AG09319 (cell line): ENCODE measurements around the gene RNF144B.

Experiments used
- DNase-seq: peaks from one replicate; pipeline ENCODE4 v3.0.0-alpha.2; 2010; ENCODE audit warnings: low read depth; ENCODE audit errors: extremely low read depth
- CTCF ChIP-seq: IDR thresholded peaks from 2 replicates; pipeline ENCODE4 v1.5.1; 2011; ENCODE audit warnings: low read depth, mild to moderate bottlenecking, inconsistent platforms, low read length, moderate library complexity

Gene RNF144B

GRCh38 chr6:18429655-18430297, 42.6 kb downstream of the RNF144B start:
- TF ChIP-seq CTCF = no peak
- DNase-seq = no peak

GRCh38 chr6:18431581-18431980, 44.4 kb downstream of the RNF144B start:
- DNase-seq = no peak
- no peak for TF ChIP-seq CTCF

DNA sequence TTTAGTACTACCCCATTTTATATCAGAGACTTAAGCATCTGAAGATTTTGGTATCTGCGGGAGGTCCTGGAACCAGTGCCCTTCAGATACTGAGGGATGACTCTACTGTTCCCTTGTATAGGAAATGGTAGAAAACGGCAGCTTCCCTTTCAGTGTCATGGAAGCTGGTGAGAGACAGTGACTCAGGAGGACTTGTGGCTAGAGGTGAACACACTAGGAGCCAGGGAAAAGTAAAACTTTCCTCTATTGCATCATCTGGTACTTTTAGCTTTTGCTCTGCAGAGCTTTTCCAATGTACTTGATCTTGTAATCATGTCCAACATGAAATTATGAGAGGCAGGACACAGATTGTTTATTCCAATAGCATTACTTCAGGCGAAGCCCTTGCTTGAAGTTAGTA, 45.0 kb downstream of the RNF144B start:
- no peak for TF ChIP-seq CTCF
- no peak for DNase-seq

- DNase-seq = no peak
- no peak for TF ChIP-seq CTCF
These were observed 45.5 kb downstream of the RNF144B start for GRCh38 chr6:18432619-18433018.

GRCh38 chr6:18433059-18433458, 45.9 kb downstream of the RNF144B start:
- TF ChIP-seq CTCF = no peak
- DNase-seq = no peak

DNA sequence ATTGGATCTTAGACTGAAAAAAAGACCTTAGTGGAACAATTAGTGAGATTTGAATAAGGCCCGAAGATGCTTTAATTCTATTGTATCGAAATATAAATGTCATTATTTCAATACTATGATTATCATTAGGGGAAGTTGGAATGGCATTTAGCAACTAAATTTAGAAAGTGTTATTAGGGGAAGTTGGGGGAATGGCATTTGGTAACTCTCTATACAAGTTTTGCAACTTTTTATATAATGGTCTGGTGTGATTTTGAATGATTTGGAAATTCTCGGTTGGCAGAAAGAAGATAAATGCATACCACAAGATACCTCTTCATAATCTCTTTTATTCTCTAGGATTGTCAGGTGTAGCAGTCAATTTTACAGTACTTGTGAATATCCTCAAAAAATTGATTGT, 49.2 kb downstream of the RNF144B start:
- TF ChIP-seq CTCF = no peak
- no peak for DNase-seq

DNA sequence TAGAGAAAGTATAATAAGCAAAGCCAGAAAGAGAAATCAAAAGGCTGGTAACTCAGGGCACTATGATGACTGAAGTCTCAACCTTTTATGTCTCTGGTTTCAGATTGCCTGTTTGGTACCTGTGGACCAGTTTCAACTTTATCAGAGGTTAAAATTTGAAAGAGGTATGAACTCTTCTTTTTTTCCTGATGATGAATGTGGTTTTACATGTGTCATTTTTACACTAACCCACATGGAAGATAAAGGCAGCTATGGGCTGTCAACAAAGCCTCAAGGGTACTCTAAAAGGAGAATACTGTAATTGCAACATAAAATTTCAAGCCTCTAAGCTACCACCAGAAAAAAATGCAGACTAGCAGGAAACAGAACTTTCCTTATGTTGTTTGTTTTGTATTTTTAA, 52.4 kb downstream of the RNF144B start:
- no peak for TF ChIP-seq CTCF
- no peak for DNase-seq
